ENCODE measurements around the gene PAX8. TPM values are rescaled to one million over a fixed set of nuclear protein-coding genes. Genes with fewer than 3 reads are reported as not detected.
A peak's percentile ranks its signal among the peaks of the same experiment; 100 is the strongest.

PAX8 gene
- total RNA-seq, 1 donor from 2014 or later = 6.1 TPM

- ATAC-seq = no peak
These were observed 77.0 kb downstream of the PAX8 start for GRCh38 chr2:113201496-113202304.

- ATAC-seq = peak; percentile 56
These were observed 77.8 kb downstream of the PAX8 start for GRCh38 chr2:113200736-113201490.

DNA sequence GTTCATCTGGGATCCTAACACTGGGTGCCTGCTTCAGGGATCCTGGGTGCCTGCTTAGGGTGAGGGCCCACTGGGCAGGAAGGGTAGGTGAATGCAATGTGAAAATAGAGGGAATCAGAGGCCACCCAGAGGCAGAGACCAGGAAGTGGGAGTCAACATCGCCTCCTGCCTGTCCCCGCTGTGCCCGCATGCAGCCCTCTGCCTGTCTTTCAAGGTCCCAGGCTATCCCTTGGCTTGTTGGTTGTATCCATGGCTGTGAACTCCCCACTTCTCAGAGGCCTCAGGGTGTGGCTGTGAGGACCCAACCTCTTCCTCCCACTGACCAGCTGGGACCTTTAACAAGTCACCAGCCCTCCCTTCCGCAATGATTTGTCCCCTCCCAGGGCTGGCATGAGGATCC lies 78.5 kb downstream of the PAX8 start:
- no peak for ATAC-seq

GRCh38 chr2:113198790-113199612 lies 79.7 kb downstream of the PAX8 start:
- ATAC-seq = peak; percentile 92

DNA sequence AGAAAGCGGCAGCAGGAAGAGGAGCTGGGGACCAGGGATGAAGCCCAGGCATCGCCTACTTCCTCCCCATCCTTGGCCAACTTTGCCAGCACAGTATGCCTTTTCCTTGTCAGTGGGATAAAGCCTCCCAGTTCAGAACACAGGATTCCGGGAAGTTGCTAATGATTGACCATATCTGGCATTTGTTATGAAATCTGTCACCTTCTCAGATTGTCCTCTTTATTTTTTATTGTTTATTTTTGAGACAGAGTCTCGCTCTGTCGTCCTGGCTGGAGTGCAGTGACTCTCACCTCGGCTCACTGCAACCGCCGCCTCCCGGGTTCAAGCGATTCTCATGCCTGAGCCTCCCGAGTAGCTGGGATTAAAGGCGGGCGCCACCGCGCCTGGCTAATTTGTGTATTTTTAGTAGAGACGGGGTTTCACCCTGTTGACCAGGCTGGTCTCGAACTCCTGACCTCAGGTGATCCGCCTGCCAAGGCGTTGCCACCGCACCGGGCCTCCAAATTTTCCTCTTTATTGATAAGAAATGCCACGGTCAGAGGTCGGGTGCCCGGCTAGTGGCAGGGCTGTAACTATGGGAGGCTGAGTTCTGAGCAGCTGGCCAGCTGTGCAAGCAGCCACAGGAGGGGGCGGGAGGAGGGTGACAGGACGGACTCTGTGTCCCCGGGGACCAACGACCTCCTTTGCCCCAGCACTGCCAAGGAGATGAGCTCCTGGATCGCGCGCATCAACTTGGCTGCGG lies 80.5 kb downstream of the PAX8 start:
- no peak for ATAC-seq

GRCh38 chr2:113197347-113198047 lies 81.2 kb downstream of the PAX8 start:
- no peak for ATAC-seq

GRCh38 chr2:113196839-113197238 lies 81.9 kb downstream of the PAX8 start:
- ATAC-seq = no peak

DNA sequence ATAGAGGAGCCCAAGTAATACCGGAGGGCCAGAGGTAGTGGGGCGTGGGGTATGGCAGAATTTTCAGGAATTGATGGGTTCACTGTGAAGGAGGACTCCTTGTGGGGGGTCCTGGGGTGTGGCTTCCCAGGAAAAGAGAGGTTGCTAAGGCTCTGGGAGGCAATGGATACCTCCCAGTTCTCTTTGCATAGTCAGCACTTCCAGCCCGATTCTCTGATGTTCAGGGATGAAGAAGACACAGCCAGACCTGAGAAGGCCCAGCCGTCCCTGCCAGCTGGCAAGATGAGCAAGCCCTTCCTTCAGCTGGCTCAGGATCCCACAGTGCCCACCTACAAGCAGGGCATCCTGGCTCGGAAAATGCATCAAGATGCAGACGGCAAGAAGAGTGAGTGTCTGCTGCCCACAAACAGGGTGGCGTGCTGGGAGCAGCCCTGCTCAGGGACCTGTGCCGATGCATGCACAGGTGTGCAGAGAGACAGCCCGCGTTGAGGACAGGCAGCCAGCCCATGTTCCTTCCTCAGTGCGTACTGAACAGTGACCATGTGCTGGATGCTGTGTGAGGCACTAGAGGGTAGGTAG lies 82.7 kb downstream of the PAX8 start:
- no peak for ATAC-seq

DNA sequence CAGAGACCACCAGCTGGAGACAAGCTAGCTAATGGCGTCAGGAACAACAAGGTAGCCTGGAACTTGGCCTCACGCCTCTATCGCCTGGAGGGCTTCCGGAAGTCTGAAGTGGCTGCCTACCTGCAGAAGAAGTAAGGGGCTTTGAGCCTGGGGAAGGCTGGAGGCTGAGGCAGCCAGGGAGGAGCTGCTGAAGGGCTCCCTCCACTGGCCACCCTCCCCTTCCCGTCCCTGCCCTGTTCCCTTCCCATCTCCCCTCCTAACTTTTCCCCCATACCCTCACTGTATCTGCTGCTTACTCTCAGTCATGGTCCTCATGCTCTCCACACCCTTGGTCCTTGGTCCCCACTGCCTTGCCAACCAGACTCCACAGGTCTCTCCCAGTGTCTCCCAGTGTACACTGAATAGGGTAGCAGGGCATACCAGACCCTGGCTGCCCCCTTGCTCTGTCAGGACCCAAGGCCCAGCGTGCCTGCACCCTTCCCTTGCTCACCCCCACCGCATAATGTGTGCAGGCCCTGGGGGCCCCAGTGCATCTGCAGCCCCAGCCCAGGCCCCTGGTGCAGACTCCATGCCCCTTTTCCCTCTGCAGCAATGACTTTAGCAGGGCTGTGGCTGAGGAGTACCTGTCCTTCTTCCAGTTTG lies 86.1 kb downstream of the PAX8 start:
- peak; percentile 6 for ATAC-seq

- ATAC-seq = no peak
These were observed 87.8 kb downstream of the PAX8 start for GRCh38 chr2:113190871-113191270.

- ATAC-seq = no peak
These were observed 91.0 kb downstream of the PAX8 start for GRCh38 chr2:113187771-113188170.

DNA sequence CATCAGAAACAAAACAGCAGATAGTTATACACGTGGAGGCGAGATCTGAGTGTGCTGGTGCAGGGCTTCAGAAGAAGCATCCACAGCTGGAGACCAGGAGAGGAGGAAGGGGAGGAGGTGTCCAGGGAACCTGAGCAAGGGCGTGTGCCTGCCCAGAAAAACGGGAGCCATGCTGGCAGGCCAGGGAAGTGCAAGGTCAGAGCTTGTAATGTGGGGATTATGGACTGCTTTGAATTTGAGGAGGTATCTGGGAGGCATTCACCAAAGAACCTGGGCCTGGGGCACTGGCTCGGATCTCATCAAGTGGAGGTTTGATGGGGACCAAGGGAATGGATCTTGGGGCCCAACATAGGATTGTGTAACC lies 92.3 kb downstream of the PAX8 start:
- ATAC-seq = no peak

DNA sequence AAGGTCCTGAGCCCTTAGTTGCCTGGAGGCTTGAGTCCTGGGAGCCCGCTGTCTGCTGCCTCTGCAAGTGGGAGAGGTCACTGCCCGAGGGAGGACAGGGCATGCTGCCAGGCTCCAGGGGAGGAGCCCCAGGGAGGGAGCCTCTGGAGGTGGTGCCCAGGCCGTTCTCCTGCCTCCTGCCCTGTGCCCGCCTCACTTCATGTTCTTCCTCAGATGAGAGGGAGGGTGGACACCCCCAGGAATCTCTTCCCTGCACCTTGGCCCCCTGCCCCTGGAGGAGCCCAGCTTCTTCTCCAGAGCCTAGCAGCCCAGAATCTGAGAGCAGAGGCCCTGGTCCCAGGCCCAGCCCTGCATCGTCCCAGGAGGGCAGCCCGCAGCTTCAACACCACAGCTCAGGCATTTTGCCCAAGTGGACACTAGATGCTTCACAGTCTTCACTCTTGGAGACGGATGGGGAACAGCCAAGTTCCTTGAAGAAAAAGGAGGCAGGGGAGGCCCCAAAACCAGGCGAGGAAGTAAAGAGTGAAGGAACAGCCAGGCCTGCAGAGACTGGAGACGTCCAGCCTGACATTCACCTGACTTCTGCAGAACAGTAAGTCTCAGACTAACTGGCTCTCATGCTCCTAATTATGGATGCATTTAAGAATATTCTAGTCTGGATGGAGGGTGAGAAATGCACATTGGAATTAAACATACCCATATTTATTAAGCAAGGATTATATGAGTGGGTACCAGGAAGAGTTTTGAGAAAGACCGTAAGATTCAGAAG lies 92.9 kb downstream of the PAX8 start:
- ATAC-seq = peak; percentile 20

GRCh38 chr2:113184531-113185230 lies 94.0 kb downstream of the PAX8 start:
- ATAC-seq = no peak

- ATAC-seq = no peak
These were observed 95.0 kb downstream of the PAX8 start for GRCh38 chr2:113183703-113184102.

GRCh38 chr2:113183264-113183663 lies 95.5 kb downstream of the PAX8 start:
- ATAC-seq = no peak

GRCh38 chr2:113182471-113183260 lies 96.1 kb downstream of the PAX8 start:
- ATAC-seq = no peak

DNA sequence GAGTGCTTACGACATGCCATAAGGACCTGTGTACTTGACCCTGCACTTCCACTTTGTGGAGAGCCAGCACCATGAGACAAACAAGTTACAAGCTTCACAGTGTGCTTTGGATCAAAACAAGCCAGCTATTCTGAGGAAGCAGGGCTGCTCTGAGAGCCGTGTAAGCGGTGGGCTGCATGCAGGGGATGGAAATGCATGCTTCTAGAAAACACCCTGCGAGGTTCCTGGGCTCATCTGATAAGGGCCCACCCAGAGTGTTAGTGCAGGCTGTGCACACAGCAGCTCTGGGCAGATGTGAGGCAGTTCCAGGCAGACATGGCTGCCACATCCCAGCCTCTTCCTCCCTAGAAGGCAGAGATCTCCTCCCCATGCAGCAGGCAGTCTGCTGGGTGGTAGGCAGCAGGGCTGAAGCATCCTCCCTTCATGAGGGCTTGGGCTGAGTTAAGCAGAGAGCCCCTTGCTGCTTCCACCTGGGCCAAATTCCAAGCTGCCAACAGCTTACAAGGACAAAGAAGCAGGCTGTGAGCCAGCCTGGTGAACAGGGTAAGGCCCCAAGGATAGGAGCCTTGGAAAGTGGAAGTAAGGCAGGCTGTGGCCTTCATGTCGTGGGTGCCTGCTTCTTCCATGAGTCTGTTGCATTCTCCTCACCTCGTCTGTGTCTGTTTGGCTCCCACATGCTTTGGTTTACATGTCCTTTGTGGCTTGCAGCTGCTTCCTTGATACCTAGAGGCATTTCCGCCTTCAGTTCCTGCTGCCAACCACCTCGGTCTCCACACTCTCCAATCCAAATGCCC lies 97.3 kb downstream of the PAX8 start:
- ATAC-seq = no peak
